K562 (cell line): ENCODE data around the gene KCNF1. TPM values are rescaled to one million over a fixed set of nuclear protein-coding genes. Genes with fewer than 3 reads are reported as not detected.

Experiments used
- ATAC-seq: fragments of 200-7000 bp; cut with Tn5 transposase; 3 replicates; pipeline ENCODE4 v1.9.1; 2020; ENCODE audit warnings: moderate library complexity
- BruUV-seq: library from RNA; stranded (reverse); fragments of 400-500 nt; replicated peaks from 2 replicates; lab custom pipeline; 2021; lab: Mats Ljungman, UMichigan
- CTCF ChIA-PET: fragments of 300-600 bp; formaldehyde crosslinking; extraction: SDS; loops from one replicate; lab custom pipeline; 2021; ENCODE audit warnings: low intra/inter-chr PET ratio; lab: Yijun Ruan, JAX
- POLR2A ChIA-PET: fragments of 300-600, 350-650 bp; sonication (Branson Sonifier 250); formaldehyde crosslinking; extraction: SDS; loops from one replicate; lab custom pipeline; 2021; ENCODE audit warnings: antibody characterized with exemption, inconsistent platforms; lab: Yijun Ruan, JAX
- DNase-seq, 4 experiments: peaks; one replicate each; pipeline versions ENCODE4 v3.0.0 to v3.0.0-alpha.2; 2011 to 2018; ENCODE audit warnings: low spot score in 3 of 4, mixed read lengths in 3 of 4; ENCODE audit errors: extremely low read depth in 1 of 4
- FAIRE-seq: peaks from 2 replicates; lab custom pipeline; 2011; peaks lifted over from hg19 to GRCh38; lab: Jason Lieb, UNC
- H2AFZ ChIP-seq: 2 replicates; pipeline ENCODE4 v1.6.0; 2011; ENCODE audit warnings: low read depth, low read length, control low read depth, inconsistent platforms
- H3K27ac ChIP-seq: fragments of 200-600 bp; 3 replicates; pipeline ENCODE4 v1.8.0; 2011; ENCODE audit warnings: low read depth, mild to moderate bottlenecking, control low read depth, inconsistent platforms, low read length, moderate library complexity, mixed read lengths; ENCODE audit errors: extremely low read depth
- H3K27me3 ChIP-seq, 2 experiments: fragments of 300-600 bp in 1 of 2; 2 replicates in 1 of 2; 3 replicates in 1 of 2; pipeline versions ENCODE4 v1.6.0 to v1.8.0; 2011; ENCODE audit warnings: inconsistent platforms in 2 of 2, low read length in 2 of 2, mild to moderate bottlenecking in 1 of 2, mixed read lengths in 1 of 2, moderate library complexity in 1 of 2; ENCODE audit not compliant: control insufficient read depth in 2 of 2, insufficient read depth in 2 of 2
- H3K36me3 ChIP-seq: fragments of 300-600 bp; 3 replicates; pipeline ENCODE4 v1.8.0; 2011; ENCODE audit warnings: mild to moderate bottlenecking, low read length, inconsistent platforms; ENCODE audit not compliant: control insufficient read depth, insufficient read depth
- H3K4me1 ChIP-seq, 2 experiments: fragments of 200-600 bp in 1 of 2; replicated peaks in 1 of 2; 2 replicates in 1 of 2; 3 replicates in 1 of 2; pipeline versions ENCODE4 v1.5.1 to v1.8.0; 2011; ENCODE audit warnings: inconsistent platforms in 2 of 2, low read length in 2 of 2, mild to moderate bottlenecking in 1 of 2, mixed read lengths in 1 of 2, moderate library complexity in 1 of 2; ENCODE audit not compliant: control insufficient read depth in 2 of 2, insufficient read depth in 2 of 2
- H3K4me2 ChIP-seq: 2 replicates; pipeline ENCODE4 v1.6.1; 2011; ENCODE audit warnings: low read length, control low read depth, inconsistent platforms, mixed read lengths; ENCODE audit not compliant: insufficient read depth
- H3K4me3 ChIP-seq: fragments of 200-600 bp; sonication (generic), shearing (Covaris generic); 2 replicates; pipeline ENCODE4 v1.5.1; 2016; ENCODE audit warnings: control low read depth, inconsistent platforms
- H3K79me2 ChIP-seq: fragments of 200-600 bp; 3 replicates; pipeline ENCODE4 v1.8.0; 2011; ENCODE audit warnings: low read length, inconsistent platforms; ENCODE audit not compliant: control insufficient read depth, insufficient read depth
- H3K9ac ChIP-seq, 2 experiments: 2 replicates each; pipeline versions ENCODE4 v1.6.0 to v1.6.1; 2011; ENCODE audit warnings: low read depth in 2 of 2, low read length in 2 of 2, control low read depth in 1 of 2, inconsistent platforms in 1 of 2, mild to moderate bottlenecking in 1 of 2, mixed read lengths in 1 of 2; ENCODE audit not compliant: insufficient read depth in 1 of 2
- H3K9me1 ChIP-seq: one replicate; pipeline ENCODE4 v1.6.0; 2011; ENCODE audit warnings: inconsistent platforms, mild to moderate bottlenecking, low read length, moderate library complexity; ENCODE audit not compliant: control insufficient read depth, insufficient read depth
- H3K9me3 ChIP-seq: replicated peaks from 2 replicates; pipeline ENCODE4 v1.5.1; 2011; ENCODE audit warnings: low read depth, low read length, inconsistent platforms; ENCODE audit not compliant: control insufficient read depth, insufficient read depth
- H4K20me1 ChIP-seq: replicated peaks from 2 replicates; pipeline ENCODE4 v1.6.1; 2011; ENCODE audit warnings: low read length, inconsistent platforms, mixed read lengths; ENCODE audit not compliant: control insufficient read depth, insufficient read depth
- ADNP ChIP-seq: fragments of 200-800 bp; sonication (Bioruptor generic); IDR thresholded peaks from 2 replicates; pipeline ENCODE4 v1.6.1; 2016; ENCODE audit warnings: missing genetic modification characterization, missing compliant biosample characterization
- CC2D1A ChIP-seq: fragments of 450-650 bp; IDR thresholded peaks from 2 replicates; pipeline ENCODE4 v1.6.1; 2017; ENCODE audit warnings: mild to moderate bottlenecking
- E2F5 ChIP-seq: sonication (generic); formaldehyde crosslinking; IDR thresholded peaks from 2 replicates; pipeline ENCODE4 v1.8.0; 2022; ENCODE audit warnings: mild to moderate bottlenecking, missing genetic modification reagents
- ELK1 ChIP-seq: sonication (generic); formaldehyde crosslinking; IDR thresholded peaks from 2 replicates; pipeline ENCODE4 v1.8.1; 2022; ENCODE audit warnings: missing genetic modification reagents
- ERF ChIP-seq: fragments of 450-650 bp; formaldehyde crosslinking; IDR thresholded peaks from 2 replicates; pipeline ENCODE4 v1.4.0; 2020; ENCODE audit warnings: mild to moderate bottlenecking, mixed read lengths
- JUNB ChIP-seq: fragments of 450-650 bp; formaldehyde crosslinking; conservative IDR thresholded peaks from 2 replicates; pipeline ENCODE4 v1.4.0; 2020; ENCODE audit warnings: mild to moderate bottlenecking
- RAD51 ChIP-seq: fragments of 450-650 bp; IDR thresholded peaks from 2 replicates; pipeline ENCODE4 v1.7.1; 2016; ENCODE audit warnings: low read depth, mild to moderate bottlenecking, borderline replicate concordance
- SNRNP70 ChIP-seq: fragments of 200-400 bp; formaldehyde crosslinking; optimal IDR thresholded peaks from 2 replicates; pipeline ENCODE3; 2017; ENCODE audit warnings: low read depth, low read length
- ZNF165 ChIP-seq: fragments of 250-450 bp; sonication (Bioruptor Pico); IDR thresholded peaks from 2 replicates; pipeline ENCODE4 v1.4.0; 2020; ENCODE audit warnings: borderline replicate concordance
- ZNF282 ChIP-seq: sonication (generic); formaldehyde crosslinking; IDR thresholded peaks from 2 replicates; pipeline ENCODE4 v1.8.1; 2023; ENCODE audit warnings: missing genetic modification reagents
- ZNF316 ChIP-seq: fragments of 450-650 bp; IDR thresholded peaks from 2 replicates; pipeline ENCODE4 v1.6.1; 2016
- ZNF431 ChIP-seq: sonication (generic); formaldehyde crosslinking; IDR thresholded peaks from 2 replicates; pipeline ENCODE4 v1.8.0; 2022; ENCODE audit warnings: mild to moderate bottlenecking, missing genetic modification reagents
- ZNF551 ChIP-seq: fragments of 250-450 bp; sonication (Bioruptor Pico); IDR thresholded peaks from 2 replicates; pipeline ENCODE4 v1.5.0; 2021; ENCODE audit warnings: mild to moderate bottlenecking, moderate library complexity
- WGBS: fragments of 100-300 bp; shearing (Covaris generic); methylation state at CpG from one replicate; pipeline ENCODE4 v1.1.6; 2016; ENCODE audit warnings: low coverage, mixed read lengths; ENCODE audit not compliant: insufficient coverage; ENCODE audit errors: missing lambda C conversion rate; 5-methylcytosine and 5-hydroxymethylcytosine counted together
- in situ Hi-C: fragments of 300-500 bp; cut with MboI; formaldehyde crosslinking; loops from 4 replicates; pipeline ENCODE4 v1.15.0; 2018; ENCODE audit warnings: inconsistent platforms, mixed read lengths
- intact Hi-C: fragments of 100-400 bp; cut with micrococcal nuclease; formaldehyde crosslinking; loops from 2 replicates; pipeline ENCODE4 v1.14.2; 2022
- polyA plus RNA-seq, 8 experiments: library from polyadenylated mRNA; depleted of rRNA in 4 of 8; stranded (reverse) in 5 of 8; unstranded in 3 of 8; fragments of >200 nt; fragmentation: Nextera tagmentation in 2 of 8; fragmentation: Illumina TruSeq in 1 of 8; extraction: Ambion mirVana in 2 of 8; extraction: Trizol in 1 of 8; gene quantifications; 2 replicates each; pipeline versions ENCODE4 v1.2.1 to v1.2.3, GENCODE V29; 2011 to 2014; ENCODE audit warnings: inconsistent platforms in 1 of 8, missing spikeins in 1 of 8
- total RNA-seq, 7 experiments: library from RNA; depleted of rRNA in 6 of 7; stranded (reverse); fragments of >200 nt in 6 of 7; fragmentation: Illumina TruSeq in 2 of 7; extraction: Trizol in 2 of 7; gene quantifications; 2 replicates each; pipeline versions ENCODE4 v1.2.1 to v1.2.3, GENCODE V29; 2011 to 2021; ENCODE audit warnings: low replicate concordance in 1 of 7
- TF ChIP-seq, protein P1 (sequence below): sonication (generic); formaldehyde crosslinking; IDR thresholded peaks from 2 replicates; pipeline ENCODE4 v1.9.0; 2022; ENCODE audit warnings: mild to moderate bottlenecking, missing genetic modification reagents
- TF ChIP-seq, protein P2 (sequence below): IDR thresholded peaks from 3 replicates; pipeline ENCODE4 v1.6.1; 2011; ENCODE audit warnings: borderline replicate concordance, mild to moderate bottlenecking; ENCODE audit not compliant: insufficient read length, insufficient read depth

The KCNF1 gene
- total and polyA plus RNA-seq, 9 of the 15 experiments (the other 6 are each of a cell fraction or from before 2014, with no cell fraction given): not detected

DNA sequence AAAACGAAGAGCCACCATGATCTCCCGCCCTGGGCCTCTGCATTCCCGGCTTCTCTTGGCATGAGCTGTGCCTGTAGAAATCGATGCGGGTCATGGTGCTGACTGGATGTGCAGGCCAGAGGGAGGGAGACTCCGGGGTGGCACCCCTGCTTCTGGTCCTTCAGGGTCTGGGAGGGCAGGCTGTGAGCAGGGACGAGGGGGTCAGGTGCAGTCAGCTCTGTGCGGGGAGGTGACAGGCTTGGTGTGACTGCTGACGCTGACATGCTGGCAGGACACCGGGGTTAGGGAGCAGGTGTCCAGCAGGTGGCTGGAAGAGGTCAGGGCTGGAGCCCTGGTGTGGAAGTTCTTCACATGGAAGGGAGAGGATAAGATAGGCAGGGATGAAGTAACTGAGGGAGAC, 48.7 kb upstream of the KCNF1 start:
- DNase-seq (no peak), ATAC-seq (no peak), FAIRE-seq (no peak)
- Histone ChIP-seq H3K4me3 (no peak overlapping the region), H3K36me3 (no peaks in the 10 kb centered on the region), H3K4me2 (no peak overlapping the region), H3K9ac (no peak overlapping the region), H2AFZ (no peak overlapping the region), H3K9me3 (no peaks in the 10 kb centered on the region), H3K27me3 (peaks cover 47 to 72% of the 10 kb centered on the region in 2 experiments), H3K79me2 (no peaks in the 10 kb centered on the region), H4K20me1 (peaks cover 6% of the 10 kb centered on the region; the same call in 1 of the 2 replicates), H3K4me1 (no peaks in the 10 kb centered on the region), H3K27ac (no peak overlapping the region), H3K9me1 (no peaks in the 10 kb centered on the region)
- intact Hi-C loops (no loop called here), in situ Hi-C loops (no loop called here)
- no TSS peak for BruUV-seq
- POLR2A ChIA-PET: interaction anchor here (1.7 kb wide), 1 partner anchor 11 kb away, joined by 5 read pairs; no protein-coding TSS in a partner anchor
- CTCF ChIA-PET: no interaction called here
- TF ChIP-seq SNRNP70: no peak
- TF ChIP-seq CC2D1A: no peak
- no peak for TF ChIP-seq ELK1 (CRISPR knock-in tag)
- no peak for TF ChIP-seq ERF (CRISPR knock-in tag)
- no peak for TF ChIP-seq RAD51
- TF ChIP-seq ZNF282 (CRISPR knock-in tag): no peak
- no peak for TF ChIP-seq ZNF431 (CRISPR knock-in tag)
- TF ChIP-seq, protein P1, sequence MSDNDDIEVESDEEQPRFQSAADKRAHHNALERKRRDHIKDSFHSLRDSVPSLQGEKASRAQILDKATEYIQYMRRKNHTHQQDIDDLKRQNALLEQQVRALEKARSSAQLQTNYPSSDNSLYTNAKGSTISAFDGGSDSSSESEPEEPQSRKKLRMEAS (CRISPR knock-in tag): no peak
- TF ChIP-seq ZNF551 (CRISPR knock-in tag): no peak
- TF ChIP-seq ZNF316: no peak
- TF ChIP-seq ZNF165 (CRISPR knock-in tag): no peak
- TF ChIP-seq JUNB (CRISPR knock-in tag): no peak
- TF ChIP-seq ADNP (tag): no peak
- no peak for TF ChIP-seq E2F5 (CRISPR knock-in tag)
- TF ChIP-seq, protein P2, sequence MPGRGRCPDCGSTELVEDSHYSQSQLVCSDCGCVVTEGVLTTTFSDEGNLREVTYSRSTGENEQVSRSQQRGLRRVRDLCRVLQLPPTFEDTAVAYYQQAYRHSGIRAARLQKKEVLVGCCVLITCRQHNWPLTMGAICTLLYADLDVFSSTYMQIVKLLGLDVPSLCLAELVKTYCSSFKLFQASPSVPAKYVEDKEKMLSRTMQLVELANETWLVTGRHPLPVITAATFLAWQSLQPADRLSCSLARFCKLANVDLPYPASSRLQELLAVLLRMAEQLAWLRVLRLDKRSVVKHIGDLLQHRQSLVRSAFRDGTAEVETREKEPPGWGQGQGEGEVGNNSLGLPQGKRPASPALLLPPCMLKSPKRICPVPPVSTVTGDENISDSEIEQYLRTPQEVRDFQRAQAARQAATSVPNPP: no peak
- 1% methylated on average over 10 of the region's 10 CpGs for WGBS
